Neuronal stem cell (in vitro differentiated cells): Measurements from ENCODE around the gene DRICH1.

Experiments used
- DNase-seq: peaks from one replicate; pipeline ENCODE4 v3.0.0-alpha.2; 2013; ENCODE audit warnings: low spot score
- H2AFZ ChIP-seq: one replicate; pipeline ENCODE4 v1.6.1; 2013; ENCODE audit warnings: mild to moderate bottlenecking, low read length, inconsistent platforms
- H2AK5ac ChIP-seq: 2 replicates; pipeline ENCODE4 v1.6.1; 2013; ENCODE audit warnings: low read depth, mild to moderate bottlenecking, inconsistent platforms, low read length, moderate library complexity, mixed read lengths
- H2BK120ac ChIP-seq: 2 replicates; pipeline ENCODE4 v1.6.1; 2013; ENCODE audit warnings: low read depth, mild to moderate bottlenecking, inconsistent platforms, low read length, moderate library complexity, mixed read lengths
- H2BK12ac ChIP-seq: one replicate; pipeline ENCODE4 v1.6.1; 2013; ENCODE audit warnings: low read length, inconsistent platforms
- H2BK15ac ChIP-seq: 2 replicates; pipeline ENCODE4 v1.6.1; 2013; ENCODE audit warnings: mild to moderate bottlenecking, low read length, inconsistent platforms, mixed read lengths
- H2BK5ac ChIP-seq: one replicate; pipeline ENCODE4 v1.6.1; 2013; ENCODE audit warnings: inconsistent platforms, mild to moderate bottlenecking, low read length, moderate library complexity
- H3K14ac ChIP-seq: one replicate; pipeline ENCODE4 v1.6.1; 2013; ENCODE audit warnings: low read length, inconsistent platforms
- H3K18ac ChIP-seq: 2 replicates; pipeline ENCODE4 v1.6.1; 2013; ENCODE audit warnings: low read length, inconsistent platforms
- H3K23ac ChIP-seq: 2 replicates; pipeline ENCODE4 v1.6.1; 2013; ENCODE audit warnings: low read depth, mild to moderate bottlenecking, mixed read lengths, low read length, inconsistent platforms; ENCODE audit not compliant: poor library complexity
- H3K27ac ChIP-seq: replicated peaks from 3 replicates; pipeline ENCODE4 v1.5.1; 2013; ENCODE audit warnings: low read length, inconsistent platforms
- H3K27me3 ChIP-seq, 3 experiments: 2 replicates each; pipeline ENCODE4 v1.6.1; 2013; ENCODE audit warnings: low read length in 3 of 3, mild to moderate bottlenecking in 2 of 3, inconsistent platforms in 1 of 3, low read depth in 1 of 3, mixed read lengths in 1 of 3, moderate library complexity in 1 of 3; ENCODE audit not compliant: control insufficient read depth in 3 of 3, insufficient read depth in 3 of 3
- H3K36me3 ChIP-seq, 2 donors: replicated peaks in 1 of 2; 2 replicates each; pipeline ENCODE4 v1.6.1; 2013; ENCODE audit warnings: low read length in 2 of 2; ENCODE audit not compliant: control insufficient read depth in 2 of 2, insufficient read depth in 2 of 2
- H3K4ac ChIP-seq: 2 replicates; pipeline ENCODE4 v1.6.1; 2013; ENCODE audit warnings: inconsistent platforms, mild to moderate bottlenecking, low read length, moderate library complexity
- H3K4me1 ChIP-seq, 2 donors: 1 replicate in 1 of 2; 2 replicates in 1 of 2; pipeline ENCODE4 v1.6.1; 2013; ENCODE audit warnings: low read length in 2 of 2, low read depth in 1 of 2; ENCODE audit not compliant: control insufficient read depth in 2 of 2, insufficient read depth in 1 of 2
- H3K4me2 ChIP-seq: one replicate; pipeline ENCODE4 v1.6.1; 2013; ENCODE audit warnings: mild to moderate bottlenecking, low read length, inconsistent platforms; ENCODE audit not compliant: insufficient read depth, poor library complexity, severe bottlenecking
- H3K4me3 ChIP-seq, 2 donors: 2 replicates each; pipeline ENCODE4 v1.5.1; 2013; ENCODE audit warnings: low read length in 2 of 2, mild to moderate bottlenecking in 2 of 2, inconsistent platforms in 1 of 2, moderate library complexity in 1 of 2
- H3K79me1 ChIP-seq: one replicate; pipeline ENCODE4 v1.6.1; 2013; ENCODE audit warnings: low read depth, mild to moderate bottlenecking, inconsistent platforms, low read length, moderate library complexity
- H3K9ac ChIP-seq: one replicate; pipeline ENCODE4 v1.6.1; 2013; ENCODE audit warnings: mild to moderate bottlenecking, low read depth, low read length, inconsistent platforms; ENCODE audit not compliant: poor library complexity
- H3K9me3 ChIP-seq, 2 donors: replicated peaks in 1 of 2; 2 replicates each; pipeline versions ENCODE3 to v1.6.1; 2013; ENCODE audit warnings: low read length in 2 of 2, mild to moderate bottlenecking in 2 of 2, inconsistent platforms in 1 of 2, low read depth in 1 of 2, mixed read lengths in 1 of 2, moderate library complexity in 1 of 2; ENCODE audit not compliant: control insufficient read depth in 2 of 2, insufficient read depth in 1 of 2
- H4K8ac ChIP-seq: one replicate; pipeline ENCODE4 v1.6.1; 2013; ENCODE audit warnings: low read depth, mild to moderate bottlenecking, inconsistent platforms, low read length, moderate library complexity
- H4K91ac ChIP-seq: one replicate; pipeline ENCODE4 v1.6.1; 2013; ENCODE audit warnings: low read length, low read depth, mild to moderate bottlenecking, inconsistent platforms; ENCODE audit not compliant: poor library complexity
- WGBS, 2 donors: extraction: QIAGEN DNeasy Blood & Tissue Kit; methylation state at CpG; one replicate each; pipeline ENCODE4 v1.1.7; 2013; ENCODE audit warnings: missing lambda C conversion rate in 2 of 2, mixed read lengths in 1 of 2; ENCODE audit not compliant: insufficient read length in 2 of 2, insufficient replicate concordance in 1 of 2; ENCODE audit errors: extremely low coverage in 2 of 2; 5-methylcytosine and 5-hydroxymethylcytosine counted together

The DRICH1 gene

GRCh38 chr22:23571486-23571885, 60.6 kb downstream of the DRICH1 start:
- H2BK12ac ChIP-seq = no peak overlapping the region
- H2BK15ac ChIP-seq = no peak overlapping the region
- peaks cover 0 to 6% of the 10 kb centered on the region in 2 donors for H3K4me1 ChIP-seq
- H3K27ac ChIP-seq = no peak overlapping the region
- H2AFZ ChIP-seq = no peak overlapping the region
- H3K9ac ChIP-seq = no peak overlapping the region
- H3K79me1 ChIP-seq = no peaks in the 10 kb centered on the region
- no peaks in the 10 kb centered on the region for H3K9me3 ChIP-seq
- H4K8ac ChIP-seq = no peak overlapping the region
- H3K14ac ChIP-seq = no peak overlapping the region
- H2AK5ac ChIP-seq = no peak overlapping the region
- H2BK5ac ChIP-seq = no peak overlapping the region
- no CpG with 5 or more reads among the region's 4 CpGs for WGBS, 2 donors
- no peak overlapping the region for H3K23ac ChIP-seq
- H4K91ac ChIP-seq = no peak overlapping the region
- peaks cover 0 to 17% (median 13%) of the 10 kb centered on the region in 3 experiments for H3K27me3 ChIP-seq
- H2BK120ac ChIP-seq = no peak overlapping the region
- H3K18ac ChIP-seq = no peak overlapping the region
- no peak for DNase-seq
- H3K4ac ChIP-seq = no peak overlapping the region
- no peaks in the 10 kb centered on the region for H3K36me3 ChIP-seq
- H3K4me3 ChIP-seq = peak overlapping the region in 1 of 2 donors; percentile 22
- no peak overlapping the region for H3K4me2 ChIP-seq

GRCh38 chr22:23570681-23571080, 61.4 kb downstream of the DRICH1 start:
- no peak overlapping the region for H3K9ac ChIP-seq
- WGBS, 2 donors = no CpG with 5 or more reads among the region's 8 CpGs
- H2BK15ac ChIP-seq = no peak overlapping the region
- H3K14ac ChIP-seq = no peak overlapping the region
- no peak overlapping the region for H3K27ac ChIP-seq
- H3K4me1 ChIP-seq = peaks cover 3 to 9% of the 10 kb centered on the region in 2 donors
- H3K9me3 ChIP-seq = no peaks in the 10 kb centered on the region
- H3K18ac ChIP-seq = no peak overlapping the region
- H4K8ac ChIP-seq = no peak overlapping the region
- H2BK120ac ChIP-seq = no peak overlapping the region
- no peak for DNase-seq
- no peaks in the 10 kb centered on the region for H3K79me1 ChIP-seq
- no peak overlapping the region for H3K4me3 ChIP-seq
- no peak overlapping the region for H3K4ac ChIP-seq
- no peak overlapping the region for H3K4me2 ChIP-seq
- peaks cover 0 to 17% (median 13%) of the 10 kb centered on the region in 3 experiments for H3K27me3 ChIP-seq
- H2AFZ ChIP-seq = no peak overlapping the region
- no peak overlapping the region for H2BK5ac ChIP-seq
- no peak overlapping the region for H4K91ac ChIP-seq
- peak overlapping the region; percentile 5 for H3K23ac ChIP-seq
- H3K36me3 ChIP-seq = no peaks in the 10 kb centered on the region
- no peak overlapping the region for H2AK5ac ChIP-seq
- H2BK12ac ChIP-seq = no peak overlapping the region

- H3K4me2 ChIP-seq = no peak overlapping the region
- H3K79me1 ChIP-seq = no peaks in the 10 kb centered on the region
- no peak overlapping the region for H4K8ac ChIP-seq
- no peak overlapping the region for H3K9ac ChIP-seq
- peak overlapping the region in 1 of 2 donors; percentile 5 for H3K4me3 ChIP-seq
- peak overlapping the region; percentile 73 for H3K23ac ChIP-seq
- H3K4me1 ChIP-seq = peaks cover 8 to 14% of the 10 kb centered on the region in 2 donors
- WGBS, 2 donors = no CpG with 5 or more reads among the region's 10 CpGs
- no peaks in the 10 kb centered on the region for H3K9me3 ChIP-seq
- H3K14ac ChIP-seq = no peak overlapping the region
- no peak overlapping the region for H2AK5ac ChIP-seq
- no peak overlapping the region for H2BK12ac ChIP-seq
- peak overlapping the region; percentile 84 for H3K4ac ChIP-seq
- peaks cover 0 to 15% (median 13%) of the 10 kb centered on the region in 3 experiments for H3K27me3 ChIP-seq
- H3K27ac ChIP-seq = no peak overlapping the region
- no peak overlapping the region for H2AFZ ChIP-seq
- H2BK120ac ChIP-seq = no peak overlapping the region
- H3K36me3 ChIP-seq = no peaks in the 10 kb centered on the region
- no peak for DNase-seq
- no peak overlapping the region for H2BK5ac ChIP-seq
- peak overlapping the region; percentile 72 for H4K91ac ChIP-seq
- no peak overlapping the region for H2BK15ac ChIP-seq
- H3K18ac ChIP-seq = peak overlapping the region; percentile 48
Measured at GRCh38 chr22:23569716-23570115, 62.4 kb downstream of the DRICH1 start.

- no peak overlapping the region for H3K4me2 ChIP-seq
- WGBS, 2 donors = no CpG with 5 or more reads among the region's 8 CpGs
- DNase-seq = no peak
Measured at GRCh38 chr22:23569291-23569690, 62.8 kb downstream of the DRICH1 start.

More at GRCh38 chr22:23569291-23569690, 62.8 kb downstream of the DRICH1 start:
- Histone ChIP-seq H3K27me3 (peaks cover 0 to 16% (median 13%) of the 10 kb centered on the region in 3 experiments), H3K4ac (no peak overlapping the region), H3K9me3 (no peaks in the 10 kb centered on the region), H4K8ac (no peak overlapping the region), H4K91ac (no peak overlapping the region), H2BK120ac (no peak overlapping the region), H2BK5ac (no peak overlapping the region), H2AFZ (no peak overlapping the region), H3K4me1 (peaks cover 10 to 14% of the 10 kb centered on the region in 2 donors), H3K18ac (no peak overlapping the region), H2AK5ac (peak overlapping the region; percentile 8), H2BK15ac (no peak overlapping the region), H3K4me3 (peak overlapping the region in 1 of 2 donors; percentile 5), H3K14ac (no peak overlapping the region), H3K36me3 (no peaks in the 10 kb centered on the region), H3K27ac (no peak overlapping the region), H3K79me1 (no peaks in the 10 kb centered on the region), H3K23ac (no peak overlapping the region), H3K9ac (no peak overlapping the region), H2BK12ac (no peak overlapping the region)
